Measurements from ENCODE around the gene CHST8.
A peak's percentile ranks its signal among the peaks of the same experiment; 100 is the strongest.

DNA sequence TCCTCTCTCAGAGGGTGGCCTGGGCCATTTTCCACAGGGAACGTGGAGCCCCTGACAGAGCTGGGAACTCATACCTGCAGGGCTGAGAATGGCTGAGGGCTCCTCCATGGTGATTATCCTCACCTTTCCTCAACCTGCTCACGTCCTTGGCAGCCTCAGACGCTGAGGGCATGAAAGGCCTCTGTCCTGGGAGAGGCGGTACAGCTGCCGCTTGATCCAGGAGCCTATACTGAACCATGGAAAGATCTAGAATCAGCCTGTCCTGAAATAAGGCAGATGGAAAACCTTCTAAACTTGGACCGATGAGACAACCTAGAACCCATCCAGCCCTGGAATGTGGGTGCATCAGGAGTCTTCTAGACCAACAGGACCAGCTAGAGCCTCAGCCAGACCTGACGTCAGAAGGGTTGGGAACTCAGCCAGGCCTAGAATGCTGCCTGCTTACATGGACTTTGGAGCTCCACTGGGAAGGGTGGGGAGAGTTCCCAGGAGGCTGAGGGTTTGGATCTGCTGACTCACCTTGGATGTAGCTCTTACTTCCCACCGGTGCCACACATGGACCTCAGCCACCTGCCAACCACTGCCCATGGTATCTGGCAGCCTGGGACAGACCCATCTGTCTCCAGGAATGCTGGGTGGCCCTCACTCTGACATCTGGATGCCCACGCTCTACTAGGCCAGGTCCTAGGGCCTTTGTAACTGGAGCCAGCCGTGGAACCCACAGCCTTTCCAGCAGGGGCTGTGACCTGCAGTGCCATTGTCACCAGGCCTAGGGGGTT is 182.5 kb downstream of the CHST8 start:
- TF ChIP-seq CTCF (IDR thresholded peaks at IDR 0.05) (no peak), POLR2AphosphoS5 (IDR thresholded peaks at IDR 0.05) (peak; percentile 53 to 76), EP300 (IDR thresholded peaks at IDR 0.05) (no peak)
